Naive thymus-derived CD4-positive, alpha-beta T cell (primary cell): ENCODE data around the gene CHCHD6. TPM values are rescaled to one million over a fixed set of nuclear protein-coding genes. Genes with fewer than 3 reads are reported as not detected.

Experiments
- ATAC-seq: fragments of 150-1000 bp; cut with Tn5 transposase; 2 replicates; pipeline ENCODE4 v1.10.0; 2021; ENCODE audit warnings: mild to moderate bottlenecking, moderate library complexity
- CTCF ChIA-PET: fragments of 350-600 bp; sonication (Branson Sonifier 250); formaldehyde crosslinking; loops from one replicate; lab custom pipeline; 2021; ENCODE audit warnings: antibody characterized with exemption; lab: Charles Lee
- POLR2A ChIA-PET: fragments of 350-600 bp; sonication (Branson Sonifier 250); formaldehyde crosslinking; loops from one replicate; lab custom pipeline; 2021; ENCODE audit warnings: antibody characterized with exemption, inconsistent platforms; lab: Charles Lee
- DNase-seq, 9 donors: peaks; one replicate each; pipeline versions ENCODE4 v3.0.0 to v3.0.0-alpha.2; 2020 to 2022; ENCODE audit warnings: mixed read lengths in 1 of 9
- H3K27ac ChIP-seq: one replicate; pipeline ENCODE4 v1.7.0; 2013; ENCODE audit warnings: mild to moderate bottlenecking, low read depth, low read length, moderate library complexity
- H3K27me3 ChIP-seq, 2 donors: one replicate each; pipeline ENCODE4 v1.7.0; 2013; ENCODE audit warnings: low read length in 2 of 2, mild to moderate bottlenecking in 2 of 2, moderate library complexity in 2 of 2; ENCODE audit not compliant: control insufficient read depth in 2 of 2, insufficient read depth in 2 of 2
- H3K36me3 ChIP-seq, 3 experiments: 1 replicate in 2 of 3; 2 replicates in 1 of 3; pipeline ENCODE4 v1.7.0; 2013; ENCODE audit warnings: low read length in 3 of 3, mild to moderate bottlenecking in 3 of 3, moderate library complexity in 1 of 3; ENCODE audit not compliant: insufficient read depth in 3 of 3, control insufficient read depth in 2 of 3
- H3K4me1 ChIP-seq, 2 donors: one replicate each; pipeline ENCODE4 v1.7.0; 2013; ENCODE audit warnings: low read length in 2 of 2, mild to moderate bottlenecking in 2 of 2, moderate library complexity in 1 of 2; ENCODE audit not compliant: control insufficient read depth in 2 of 2, insufficient read depth in 2 of 2
- H3K4me3 ChIP-seq: 2 replicates; pipeline ENCODE4 v1.7.0; 2013; ENCODE audit warnings: mild to moderate bottlenecking, low read length
- H3K9me3 ChIP-seq, 3 experiments: 1 replicate in 2 of 3; 2 replicates in 1 of 3; pipeline ENCODE4 v1.7.0; 2013; ENCODE audit warnings: low read length in 3 of 3; ENCODE audit not compliant: control insufficient read depth in 2 of 3
- H3K27ac Mint-ChIP-seq, 9 donors: one replicate each; pipeline ENCODE4 v1.8.0; 2020 to 2022; ENCODE audit warnings: mixed read lengths in 9 of 9, mild to moderate bottlenecking in 8 of 9, moderate library complexity in 5 of 9, inconsistent platforms in 2 of 9
- H3K27me3 Mint-ChIP-seq, 5 donors: one replicate each; pipeline ENCODE4 v1.8.0; 2021 to 2022; ENCODE audit warnings: mixed read lengths in 5 of 5, mild to moderate bottlenecking in 1 of 5
- H3K36me3 Mint-ChIP-seq, 5 donors: one replicate each; pipeline ENCODE4 v1.8.0; 2020 to 2022; ENCODE audit warnings: mixed read lengths in 5 of 5, mild to moderate bottlenecking in 3 of 5, inconsistent platforms in 1 of 5
- H3K4me1 Mint-ChIP-seq, 7 donors: one replicate each; pipeline ENCODE4 v1.8.0; 2020 to 2022; ENCODE audit warnings: mixed read lengths in 7 of 7, mild to moderate bottlenecking in 3 of 7, inconsistent platforms in 1 of 7
- H3K4me3 Mint-ChIP-seq, 10 donors: one replicate each; pipeline ENCODE4 v1.8.0; 2020 to 2022; ENCODE audit warnings: mild to moderate bottlenecking in 10 of 10, mixed read lengths in 10 of 10, moderate library complexity in 6 of 10, inconsistent platforms in 2 of 10
- H3K9me3 Mint-ChIP-seq, 11 donors: one replicate each; pipeline ENCODE4 v1.8.0; 2020 to 2022; ENCODE audit warnings: mixed read lengths in 11 of 11, mild to moderate bottlenecking in 4 of 11, inconsistent platforms in 1 of 11, moderate library complexity in 1 of 11
- intact Hi-C, 2 donors: fragments of 100-400 bp; cut with micrococcal nuclease; formaldehyde crosslinking; loops; one replicate each; pipeline ENCODE4 v1.15.1; 2023
- polyA plus RNA-seq, 2 donors: library from polyadenylated mRNA; unstranded; fragments of 300-500 nt; fragmentation: Illumina TruSeq; gene quantifications; one replicate each; pipeline ENCODE4 v1.2.3, GENCODE V29; 2021
- total RNA-seq, 6 experiments: library from RNA in 5 of 6; stranded (reverse) in 5 of 6; gene quantifications; 1 replicate in 5 of 6; 2 replicates in 1 of 6; pipeline ENCODE4 v1.2.3 and lab custom pipeline; 2021 to 2026

The CHCHD6 gene
- total and polyA plus RNA-seq, 7 experiments from 2014 or later, result 5.4 to 15.1 (median 11.0) TPM

- Histone ChIP-seq H3K36me3 (no peaks in the 10 kb centered on the region), H3K27me3 (no peaks in the 10 kb centered on the region), H3K4me1 (peaks cover 15 to 22% of the 10 kb centered on the region in 2 donors), H3K27ac (no peak overlapping the region), H3K9me3 (no peaks in the 10 kb centered on the region), H3K4me3 (no peak overlapping the region)
- intact Hi-C loops, result no loop called here
- Mint-ChIP-seq H3K27me3 (peaks cover 0 to 5% (median 0%) of the 10 kb centered on the region in 5 donors), H3K27ac (peak overlapping the region in 1 of 9 donors; percentile 3), H3K4me3 (peak overlapping the region in 2 of 10 donors; percentile 0 to 14), H3K4me1 (peaks cover 23 to 45% (median 37%) of the 10 kb centered on the region in 7 donors), H3K9me3 (peaks cover 0 to 5% (median 0%) of the 10 kb centered on the region in 11 donors), H3K36me3 (peaks cover 5 to 30% (median 10%) of the 10 kb centered on the region in 5 donors)
- CTCF ChIA-PET, result no interaction called here
- ATAC-seq, result peak; percentile 45
- no peak for DNase-seq
- POLR2A ChIA-PET, result interaction anchor here (0.7 kb wide), 1 partner anchor 21 kb away, joined by 3 read pairs; no protein-coding TSS in a partner anchor
Measured at GRCh38 chr3:126908752-126909275, 204.8 kb downstream of the CHCHD6 start.

DNA sequence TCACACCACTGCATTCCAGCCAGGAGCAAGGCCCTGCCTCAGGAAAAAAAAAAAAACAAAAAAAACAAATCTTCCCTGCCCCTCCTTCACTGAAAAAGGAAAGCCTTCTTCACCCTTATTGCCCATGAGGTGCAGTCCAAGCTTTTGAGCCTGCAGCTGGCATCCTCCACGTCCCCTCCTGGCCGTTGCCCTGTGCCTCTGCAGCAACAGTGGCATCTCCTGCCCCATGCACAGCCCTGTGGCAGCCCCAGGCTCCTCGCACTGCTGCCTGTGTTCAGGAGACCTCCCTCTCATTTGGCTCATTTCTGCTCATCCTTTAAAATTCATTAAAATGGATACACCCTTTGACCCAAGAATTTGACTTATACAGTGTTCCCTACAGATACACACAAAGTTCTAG, 206.2 kb downstream of the CHCHD6 start:
- POLR2A ChIA-PET, result no interaction called here
- H3K4me1 ChIP-seq, result peaks cover 15 to 22% of the 10 kb centered on the region in 2 donors
- no peak overlapping the region for H3K27ac Mint-ChIP-seq

DNA sequence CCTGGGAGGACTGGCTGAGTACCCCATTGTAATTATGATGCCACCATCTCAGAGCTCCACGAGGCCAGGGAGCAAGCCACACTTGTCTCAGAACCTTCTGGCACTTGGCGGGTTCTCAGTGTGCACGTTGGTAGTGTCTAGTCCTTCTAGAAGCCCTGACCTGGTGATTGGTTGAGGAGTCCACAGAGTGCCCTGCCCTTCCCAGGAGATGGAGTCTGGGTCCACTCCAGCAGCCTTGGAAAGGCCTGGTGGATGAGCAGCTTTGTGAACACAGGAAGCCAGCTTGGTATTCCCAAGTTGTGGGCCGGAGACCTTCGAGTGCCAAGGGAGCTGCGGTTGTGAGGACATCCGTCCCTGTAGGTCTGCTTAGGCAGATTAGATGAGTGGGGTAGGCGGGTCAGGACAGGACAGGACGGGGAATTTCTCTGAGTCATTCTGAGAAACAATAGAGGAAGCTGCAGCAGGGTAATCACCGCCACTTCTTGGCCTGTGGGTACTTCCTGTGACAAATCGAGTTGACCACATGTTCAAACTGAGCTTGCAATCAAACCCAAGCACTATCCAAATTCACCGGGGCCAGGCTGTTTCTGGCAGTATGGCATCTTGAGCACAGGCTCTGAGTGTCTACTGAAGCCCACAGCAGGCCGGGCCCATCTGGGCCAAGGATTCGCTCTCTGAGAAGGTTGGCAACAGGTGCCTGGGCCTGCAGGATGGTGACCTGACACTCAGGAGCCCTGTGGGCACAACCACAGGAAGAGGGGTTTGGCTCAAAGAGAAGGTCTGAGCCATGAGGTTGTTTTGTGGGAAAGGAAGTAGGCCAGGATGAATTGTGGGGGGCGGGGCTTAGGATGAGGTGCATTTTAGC, 207.4 kb downstream of the CHCHD6 start:
- Mint-ChIP-seq H3K27ac (peak overlapping the region; percentile 42 to 94 (median 69)), H3K27me3 (peaks cover 0 to 5% (median 0%) of the 10 kb centered on the region in 5 donors), H3K4me1 (peaks cover 23 to 58% (median 36%) of the 10 kb centered on the region in 7 donors), H3K9me3 (peaks cover 0 to 5% (median 0%) of the 10 kb centered on the region in 11 donors), H3K4me3 (peak overlapping the region in 6 of 10 donors; percentile 11 to 84 (median 28)), H3K36me3 (peaks cover 5 to 40% (median 12%) of the 10 kb centered on the region in 5 donors)
- no peaks in the 10 kb centered on the region for H3K27me3 ChIP-seq
- peak overlapping the region; percentile 16 for H3K4me3 ChIP-seq
- DNase-seq (peak in 4 of 9 donors; percentile 2 to 61 (median 12)), ATAC-seq (peak; percentile 93)
- H3K4me1 ChIP-seq, result peaks cover 15 to 22% of the 10 kb centered on the region in 2 donors
- H3K9me3 ChIP-seq, result no peaks in the 10 kb centered on the region
- peaks cover 0 to 6% (median 0%) of the 10 kb centered on the region in 3 experiments for H3K36me3 ChIP-seq
- no peak overlapping the region for H3K27ac ChIP-seq
- CTCF ChIA-PET, result interaction anchor here (1.2 to 1.5 kb wide), 2 partner anchors 13 to 15 kb away, joined by 3 to 5 read pairs; no protein-coding TSS in a partner anchor
- intact Hi-C loops, result loop anchor here in 1 of 2 donors (1.0 to 10.0 kb wide), 3 partner anchors 71 to 383 kb away; partner anchors contain the start of gene CHCHD6
- POLR2A ChIA-PET, result no interaction called here

More for the DNA sequence above, 206.2 kb downstream of the CHCHD6 start:
- Mint-ChIP-seq H3K27me3 (peaks cover 0 to 5% (median 0%) of the 10 kb centered on the region in 5 donors), H3K4me3 (peak overlapping the region in 1 of 10 donors; percentile 12), H3K36me3 (peaks cover 5 to 36% (median 11%) of the 10 kb centered on the region in 5 donors), H3K9me3 (peaks cover 0 to 5% (median 0%) of the 10 kb centered on the region in 11 donors), H3K4me1 (peaks cover 23 to 53% (median 37%) of the 10 kb centered on the region in 7 donors)
- ATAC-seq, result no peak
- no peaks in the 10 kb centered on the region for H3K9me3 ChIP-seq
- CTCF ChIA-PET, result no interaction called here
- H3K27ac ChIP-seq, result no peak overlapping the region
- intact Hi-C loops, result loop anchor here in 1 of 2 donors (10.0 kb wide), 1 partner anchor 385 kb away; no protein-coding TSS in a partner anchor
- H3K4me3 ChIP-seq, result no peak overlapping the region
- peaks cover 0 to under 1% (median 0%) of the 10 kb centered on the region in 3 experiments for H3K36me3 ChIP-seq
- DNase-seq, result no peak
- H3K27me3 ChIP-seq, result no peaks in the 10 kb centered on the region

DNA sequence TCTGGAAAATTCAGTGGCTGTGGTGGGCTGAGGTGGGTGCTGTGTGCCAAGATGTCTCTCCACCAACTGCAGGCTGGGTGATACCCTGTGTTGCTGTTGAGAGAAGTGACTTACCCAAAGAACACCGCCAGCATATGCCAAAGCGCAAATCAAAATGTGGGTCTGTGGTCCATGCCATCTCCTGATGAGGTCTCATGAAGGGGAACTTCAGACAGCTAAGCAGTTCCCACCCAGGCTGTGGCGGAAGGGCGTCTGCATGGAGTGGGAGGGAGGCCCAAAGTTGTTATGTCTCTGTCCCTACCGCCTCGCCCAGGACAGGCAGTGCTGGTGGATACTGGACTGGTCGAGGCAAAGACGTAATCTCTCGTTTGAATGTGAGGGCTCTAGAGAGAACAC, 208.0 kb downstream of the CHCHD6 start:
- no peak for ATAC-seq
- peaks cover 0 to 6% (median 0%) of the 10 kb centered on the region in 11 donors for H3K9me3 Mint-ChIP-seq
- peaks cover 5 to 39% (median 16%) of the 10 kb centered on the region in 5 donors for H3K36me3 Mint-ChIP-seq
- intact Hi-C loops, result loop anchor here in 1 of 2 donors (10.0 kb wide), 1 partner anchor 383 kb away; no protein-coding TSS in a partner anchor
- DNase-seq, result no peak
- ChIA-PET POLR2A (no interaction called here), CTCF (interaction anchor here (1.2 to 1.5 kb wide), 2 partner anchors 12 to 16 kb away, joined by 3 to 5 read pairs; no protein-coding TSS in a partner anchor)
- H3K4me1 Mint-ChIP-seq, result peaks cover 23 to 64% (median 32%) of the 10 kb centered on the region in 7 donors
- H3K4me3 Mint-ChIP-seq, result peak overlapping the region in 3 of 10 donors; percentile 30 to 84 (median 43)
- Histone ChIP-seq H3K36me3 (peaks cover 0 to 13% (median 0%) of the 10 kb centered on the region in 3 experiments), H3K4me1 (peaks cover 15 to 22% of the 10 kb centered on the region in 2 donors), H3K27me3 (no peaks in the 10 kb centered on the region), H3K27ac (no peak overlapping the region), H3K9me3 (no peaks in the 10 kb centered on the region), H3K4me3 (no peak overlapping the region)
- peak overlapping the region in 5 of 9 donors; percentile 21 to 94 (median 77) for H3K27ac Mint-ChIP-seq
- peaks cover 0 to 5% (median 0%) of the 10 kb centered on the region in 5 donors for H3K27me3 Mint-ChIP-seq

- ATAC-seq, result no peak
- peaks cover 0 to 6% (median 0%) of the 10 kb centered on the region in 11 donors for H3K9me3 Mint-ChIP-seq
- H3K4me3 Mint-ChIP-seq, result peak overlapping the region in 2 of 10 donors; percentile 43 to 84
- H3K27me3 Mint-ChIP-seq, result peaks cover 0 to 5% (median 0%) of the 10 kb centered on the region in 5 donors
- peak overlapping the region in 2 of 9 donors; percentile 21 to 94 for H3K27ac Mint-ChIP-seq
- POLR2A ChIA-PET, result no interaction called here
- CTCF ChIA-PET, result no interaction called here
- no peak for DNase-seq
- H3K36me3 Mint-ChIP-seq, result peaks cover 10 to 45% (median 22%) of the 10 kb centered on the region in 5 donors
- peaks cover 23 to 65% (median 32%) of the 10 kb centered on the region in 7 donors for H3K4me1 Mint-ChIP-seq
- Histone ChIP-seq H3K27ac (no peak overlapping the region), H3K9me3 (no peaks in the 10 kb centered on the region), H3K27me3 (no peaks in the 10 kb centered on the region), H3K4me3 (no peak overlapping the region), H3K4me1 (peaks cover 15 to 22% of the 10 kb centered on the region in 2 donors), H3K36me3 (peaks cover 0 to 13% (median 0%) of the 10 kb centered on the region in 3 experiments)
- intact Hi-C loops, result loop anchor here in 1 of 2 donors (10.0 kb wide), 1 partner anchor 382 kb away; no protein-coding TSS in a partner anchor
Measured at GRCh38 chr3:126912491-126913195, 208.6 kb downstream of the CHCHD6 start.
